HepG2 (cell line): ENCODE data around the gene ELSPBP1. TPM values are rescaled to one million over a fixed set of nuclear protein-coding genes. Genes with fewer than 3 reads are reported as not detected.

Source experiments
- ATAC-seq: fragments of 200-7000 bp; cut with Tn5 transposase; 3 replicates; pipeline ENCODE4 v1.9.1; 2020; ENCODE audit warnings: mild to moderate bottlenecking, moderate library complexity
- BruUV-seq: library from RNA; stranded (reverse); fragments of 400-500 nt; replicated peaks from 2 replicates; lab custom pipeline; 2021; lab: Mats Ljungman, UMichigan
- CTCF ChIA-PET: fragments of 300-600 bp; formaldehyde crosslinking; extraction: SDS; loops from one replicate; lab custom pipeline; 2021; ENCODE audit warnings: low total read pairs, inconsistent platforms, low intra/inter-chr PET ratio; lab: Yijun Ruan, JAX
- POLR2A ChIA-PET: fragments of 350-600 bp; sonication (Branson Sonifier 250); formaldehyde crosslinking; loops from one replicate; lab custom pipeline; 2020; ENCODE audit warnings: antibody characterized with exemption, inconsistent platforms; lab: Yijun Ruan, JAX
- DNase-seq: peaks from one replicate; pipeline ENCODE4 v3.0.0-alpha.2; 2015; ENCODE audit warnings: low spot score
- FAIRE-seq: peaks from 3 replicates; lab custom pipeline; 2011; peaks lifted over from hg19 to GRCh38; lab: Jason Lieb, UNC
- H2AFZ ChIP-seq: one replicate; pipeline ENCODE4 v1.6.1; 2011; ENCODE audit warnings: low read length, inconsistent platforms
- H3K27ac ChIP-seq: fragments of 300-600 bp; 3 replicates; pipeline ENCODE4 v1.8.0; 2011; ENCODE audit warnings: mixed run types, mild to moderate bottlenecking, mixed read lengths, low read length, inconsistent platforms; ENCODE audit not compliant: insufficient read depth; ENCODE audit errors: extremely low read length
- H3K27me3 ChIP-seq, 2 experiments: fragments of 200-600 bp in 1 of 2; 2 replicates in 1 of 2; 3 replicates in 1 of 2; pipeline versions ENCODE4 v1.6.0 to v1.8.0; 2011; ENCODE audit warnings: low read length in 2 of 2, mild to moderate bottlenecking in 2 of 2, moderate library complexity in 2 of 2, inconsistent platforms in 1 of 2; ENCODE audit not compliant: insufficient read depth in 2 of 2, control insufficient read depth in 1 of 2
- H3K36me3 ChIP-seq, 2 experiments: fragments of 200-600 bp in 1 of 2; replicated peaks in 1 of 2; 2 replicates in 1 of 2; 3 replicates in 1 of 2; pipeline versions ENCODE4 v1.5.1 to v1.8.0; 2011; ENCODE audit warnings: low read length in 2 of 2, inconsistent platforms in 1 of 2; ENCODE audit not compliant: insufficient read depth in 2 of 2, control insufficient read depth in 1 of 2
- H3K4me1 ChIP-seq: 2 replicates; pipeline ENCODE4 v1.5.1; 2012; ENCODE audit warnings: low read length, inconsistent platforms; ENCODE audit not compliant: insufficient read depth
- H3K4me2 ChIP-seq: 2 replicates; pipeline ENCODE4 v1.6.0; 2011; ENCODE audit warnings: low read depth, low read length, inconsistent platforms
- H3K4me3 ChIP-seq, 3 experiments: fragments of 200-600 bp in 1 of 3; sonication (generic), shearing (Covaris generic) in 1 of 3; replicated peaks in 1 of 3; 2 replicates each; pipeline ENCODE4 v1.5.1; 2011 to 2016; ENCODE audit warnings: low read length in 3 of 3, inconsistent platforms in 2 of 3, low read depth in 2 of 3, mild to moderate bottlenecking in 2 of 3, control low read depth in 1 of 3, mixed read lengths in 1 of 3; ENCODE audit not compliant: insufficient read depth in 1 of 3
- H3K79me2 ChIP-seq: one replicate; pipeline ENCODE4 v1.6.1; 2011; ENCODE audit warnings: low read length, inconsistent platforms; ENCODE audit not compliant: insufficient read depth
- H3K9ac ChIP-seq: 2 replicates; pipeline ENCODE4 v1.6.0; 2011; ENCODE audit warnings: mild to moderate bottlenecking, low read depth, low read length, inconsistent platforms; ENCODE audit not compliant: insufficient read depth
- H3K9me3 ChIP-seq: 2 replicates; pipeline ENCODE4 v1.5.1; 2012; ENCODE audit warnings: mild to moderate bottlenecking, low read length
- H4K20me1 ChIP-seq: 2 replicates; pipeline ENCODE4 v1.6.0; 2011; ENCODE audit warnings: inconsistent platforms, mild to moderate bottlenecking, low read length, moderate library complexity; ENCODE audit not compliant: insufficient read depth
- CBX1 ChIP-seq: IDR thresholded peaks from one replicate; pipeline ENCODE4 v1.6.1; 2016; ENCODE audit warnings: antibody characterized with exemption, low read depth
- E2F5 ChIP-seq: sonication (generic); formaldehyde crosslinking; conservative IDR thresholded peaks from 2 replicates; pipeline ENCODE4 v1.4.0; 2020; ENCODE audit warnings: missing genetic modification reagents
- HMG20A ChIP-seq: IDR thresholded peaks from 2 replicates; pipeline ENCODE4 v1.6.1; 2016; ENCODE audit warnings: borderline replicate concordance
- MAF1 ChIP-seq: sonication (generic); formaldehyde crosslinking; IDR thresholded peaks from 2 replicates; pipeline ENCODE4 v1.5.0; 2020; ENCODE audit warnings: missing genetic modification reagents, borderline replicate concordance
- TMF1 ChIP-seq: sonication (generic); formaldehyde crosslinking; IDR thresholded peaks from 2 replicates; pipeline ENCODE4 v1.8.1; 2022; ENCODE audit warnings: low read depth, missing genetic modification reagents
- ZBTB7B ChIP-seq: sonication (generic); formaldehyde crosslinking; IDR thresholded peaks from 2 replicates; pipeline ENCODE4 v1.4.0; 2020; ENCODE audit warnings: missing genetic modification reagents
- ZNF235 ChIP-seq: sonication (generic); formaldehyde crosslinking; IDR thresholded peaks from 2 replicates; pipeline ENCODE4 v1.8.1; 2023; ENCODE audit warnings: mild to moderate bottlenecking, missing genetic modification reagents, borderline replicate concordance
- ZNF616 ChIP-seq: sonication (generic); formaldehyde crosslinking; IDR thresholded peaks from 2 replicates; pipeline ENCODE4 v1.5.0; 2020; ENCODE audit warnings: low read depth, mild to moderate bottlenecking, missing genetic modification reagents
- ZNF670 ChIP-seq: sonication (generic); formaldehyde crosslinking; IDR thresholded peaks from 2 replicates; pipeline ENCODE4 v1.8.0; 2022; ENCODE audit warnings: mild to moderate bottlenecking, missing genetic modification reagents, borderline replicate concordance
- ZNF879 ChIP-seq: sonication (generic); formaldehyde crosslinking; IDR thresholded peaks from 2 replicates; pipeline ENCODE4 v1.8.1; 2023; ENCODE audit warnings: missing genetic modification reagents
- whole genome bisulfite sequencing: methylation state at CpG from one replicate; pipeline ENCODE4 v1.1.6; 2017; ENCODE audit warnings: low lambda C conversion rate; 5-methylcytosine and 5-hydroxymethylcytosine counted together
- in situ Hi-C: cut with HindIII; loops from 2 replicates; pipeline ENCODE4 v1.10.0; 2017; ENCODE audit warnings: low pct_unique_long_range_greater_than_20kb; ENCODE audit not compliant: extremely low pct_ligation_motif_present
- intact Hi-C: fragments of 100-400 bp; cut with micrococcal nuclease; formaldehyde crosslinking; loops from one replicate; pipeline ENCODE4 v1.10.0; 2022; ENCODE audit not compliant: unreplicated experiment
- polyA plus RNA-seq, 8 experiments: library from polyadenylated mRNA; depleted of rRNA in 3 of 8; stranded (reverse) in 7 of 8; unstranded in 1 of 8; fragments of >200 nt; fragmentation: Illumina TruSeq in 4 of 8; extraction: Trizol in 4 of 8; gene quantifications; 2 replicates each; pipeline versions ENCODE4 v1.2.1 to v1.2.3, GENCODE V29; 2011 to 2016; ENCODE audit warnings: low read depth in 4 of 8, missing spikeins in 1 of 8, mixed read lengths in 1 of 8; ENCODE audit not compliant: insufficient read depth in 1 of 8
- total RNA-seq, 5 experiments: library from RNA; depleted of rRNA; stranded (reverse); fragments of >200 nt; fragmentation: Illumina TruSeq; extraction: Trizol; gene quantifications; 2 replicates each; pipeline ENCODE4 v1.2.3, GENCODE V29; 2016; ENCODE audit warnings: low read depth in 1 of 5
- TF ChIP-seq, protein P1 (sequence below): sonication (generic); formaldehyde crosslinking; IDR thresholded peaks from 2 replicates; pipeline ENCODE4 v1.5.0; 2020; ENCODE audit warnings: mild to moderate bottlenecking, missing genetic modification reagents, borderline replicate concordance
- TF ChIP-seq, protein P2 (sequence below): sonication (generic); formaldehyde crosslinking; IDR thresholded peaks from 2 replicates; pipeline ENCODE4 v1.4.0; 2020; ENCODE audit warnings: mild to moderate bottlenecking, missing genetic modification reagents, borderline replicate concordance

The ELSPBP1 gene
- total and polyA plus RNA-seq, 2 of the 13 experiments (the other 11 are each of a cell fraction or from before 2014, with no cell fraction given), result not detected

DNA sequence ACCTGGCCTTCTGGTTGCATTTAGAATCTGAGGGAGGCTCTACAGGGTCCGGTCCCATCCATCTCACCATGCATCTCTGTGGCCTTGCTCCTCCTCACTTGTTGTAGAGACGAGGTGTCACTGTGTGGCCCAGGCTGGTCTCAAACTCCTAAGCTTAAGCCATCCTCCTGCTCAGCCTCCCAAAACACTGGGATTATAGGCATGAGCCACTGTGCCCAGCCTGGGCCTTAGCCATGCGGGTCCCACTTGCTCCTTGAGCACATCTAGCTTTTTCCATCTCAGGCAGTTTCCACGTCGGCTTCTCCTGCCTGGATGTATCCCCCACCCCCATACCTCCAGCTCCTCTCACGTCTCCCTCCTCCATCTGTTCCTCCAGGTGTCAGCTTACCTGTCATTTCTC, 9.8 kb downstream of the ELSPBP1 start:
- Histone ChIP-seq H3K9ac (no peak overlapping the region), H2AFZ (no peak overlapping the region), H3K4me2 (no peak overlapping the region), H3K9me3 (0 out of 2 replicates have a peak, but pooled peaks cover 4% of the 10 kb centered on the region), H3K27ac (no peak overlapping the region), H3K4me3 (no peak overlapping the region), H4K20me1 (no peaks in the 10 kb centered on the region), H3K79me2 (no peaks in the 10 kb centered on the region), H3K36me3 (no peaks in the 10 kb centered on the region), H3K4me1 (no peaks in the 10 kb centered on the region), H3K27me3 (no peaks in the 10 kb centered on the region; a peak in 1 of 5 replicates)
- TF ChIP-seq ZBTB7B (CRISPR knock-in tag) (no peak), ZNF670 (no peak), ZNF879 (CRISPR knock-in tag) (no peak), MAF1 (no peak), ZNF235 (CRISPR knock-in tag) (no peak), E2F5 (CRISPR knock-in tag) (no peak), CBX1 (no peak), HMG20A (no peak), TMF1 (CRISPR knock-in tag) (no peak), ZNF616 (no peak)
- TF ChIP-seq, protein P1, sequence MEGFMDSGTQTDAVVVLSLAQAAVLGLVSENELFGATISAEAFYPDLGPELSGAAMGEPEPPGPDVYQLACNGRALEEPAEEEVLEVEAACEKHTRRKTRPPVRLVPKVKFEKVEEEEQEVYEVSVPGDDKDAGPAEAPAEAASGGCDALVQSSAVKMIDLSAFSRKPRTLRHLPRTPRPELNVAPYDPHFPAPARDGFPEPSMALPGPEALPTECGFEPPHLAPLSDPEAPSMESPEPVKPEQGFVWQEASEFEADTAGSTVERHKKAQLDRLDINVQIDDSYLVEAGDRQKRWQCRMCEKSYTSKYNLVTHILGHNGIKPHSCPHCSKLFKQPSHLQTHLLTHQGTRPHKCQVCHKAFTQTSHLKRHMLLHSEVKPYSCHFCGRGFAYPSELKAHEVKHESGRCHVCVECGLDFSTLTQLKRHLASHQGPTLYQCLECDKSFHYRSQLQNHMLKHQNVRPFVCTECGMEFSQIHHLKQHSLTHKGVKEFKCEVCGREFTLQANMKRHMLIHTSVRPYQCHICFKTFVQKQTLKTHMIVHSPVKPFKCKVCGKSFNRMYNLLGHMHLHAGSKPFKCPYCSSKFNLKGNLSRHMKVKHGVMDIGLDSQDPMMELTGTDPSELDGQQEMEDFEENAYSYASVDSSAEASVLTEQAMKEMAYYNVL (CRISPR knock-in tag), result no peak
- TF ChIP-seq, protein P2, sequence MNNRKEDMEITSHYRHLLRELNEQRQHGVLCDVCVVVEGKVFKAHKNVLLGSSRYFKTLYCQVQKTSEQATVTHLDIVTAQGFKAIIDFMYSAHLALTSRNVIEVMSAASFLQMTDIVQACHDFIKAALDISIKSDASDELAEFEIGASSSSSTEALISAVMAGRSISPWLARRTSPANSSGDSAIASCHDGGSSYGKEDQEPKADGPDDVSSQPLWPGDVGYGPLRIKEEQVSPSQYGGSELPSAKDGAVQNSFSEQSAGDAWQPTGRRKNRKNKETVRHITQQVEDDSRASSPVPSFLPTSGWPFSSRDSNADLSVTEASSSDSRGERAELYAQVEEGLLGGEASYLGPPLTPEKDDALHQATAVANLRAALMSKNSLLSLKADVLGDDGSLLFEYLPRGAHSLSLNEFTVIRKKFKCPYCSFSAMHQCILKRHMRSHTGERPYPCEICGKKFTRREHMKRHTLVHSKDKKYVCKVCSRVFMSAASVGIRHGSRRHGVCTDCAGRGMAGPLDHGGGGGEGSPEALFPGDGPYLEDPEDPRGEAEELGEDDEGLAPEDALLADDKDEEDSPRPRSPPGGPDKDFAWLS (CRISPR knock-in tag), result no peak
- 44% methylated on average over 5 of the region's 6 CpGs for WGBS
- POLR2A ChIA-PET, result no interaction called here
- no peak for FAIRE-seq
- ATAC-seq, result no peak
- intact Hi-C loops, result no loop called here
- no peak for DNase-seq
- in situ Hi-C loops, result no loop called here
- no TSS peak for BruUV-seq
- CTCF ChIA-PET, result no interaction called here
